Adrenal gland (tissue), 5 donors: ENCODE results near the gene NAP1L4.

Experiments
- POLR2A ChIP-seq, 2 donors: fragments of 450-650 bp; IDR thresholded peaks; one replicate each; pipeline ENCODE4 v1.6.1; 2017; ENCODE audit warnings: antibody characterized with exemption in 2 of 2, mild to moderate bottlenecking in 2 of 2, moderate library complexity in 1 of 2
- TF ChIP-seq, protein P1 (sequence below), 6 experiments: fragments of 450-650 bp in 4 of 6; fragments of 200-600 bp in 2 of 6; sonication (generic) in 1 of 6; IDR thresholded peaks; 1 replicate in 5 of 6; 2 replicates in 1 of 6; pipeline versions ENCODE4 v1.5.1 to v1.8.0; 2016 to 2021; ENCODE audit warnings: antibody characterized with exemption in 6 of 6, mild to moderate bottlenecking in 2 of 6, moderate library complexity in 1 of 6
- donor health status: DM: no; HTN: no; CAD: no.

- no peak for TF ChIP-seq POLR2A (IDR thresholded peaks at IDR 0.05)
- TF ChIP-seq, protein P1, sequence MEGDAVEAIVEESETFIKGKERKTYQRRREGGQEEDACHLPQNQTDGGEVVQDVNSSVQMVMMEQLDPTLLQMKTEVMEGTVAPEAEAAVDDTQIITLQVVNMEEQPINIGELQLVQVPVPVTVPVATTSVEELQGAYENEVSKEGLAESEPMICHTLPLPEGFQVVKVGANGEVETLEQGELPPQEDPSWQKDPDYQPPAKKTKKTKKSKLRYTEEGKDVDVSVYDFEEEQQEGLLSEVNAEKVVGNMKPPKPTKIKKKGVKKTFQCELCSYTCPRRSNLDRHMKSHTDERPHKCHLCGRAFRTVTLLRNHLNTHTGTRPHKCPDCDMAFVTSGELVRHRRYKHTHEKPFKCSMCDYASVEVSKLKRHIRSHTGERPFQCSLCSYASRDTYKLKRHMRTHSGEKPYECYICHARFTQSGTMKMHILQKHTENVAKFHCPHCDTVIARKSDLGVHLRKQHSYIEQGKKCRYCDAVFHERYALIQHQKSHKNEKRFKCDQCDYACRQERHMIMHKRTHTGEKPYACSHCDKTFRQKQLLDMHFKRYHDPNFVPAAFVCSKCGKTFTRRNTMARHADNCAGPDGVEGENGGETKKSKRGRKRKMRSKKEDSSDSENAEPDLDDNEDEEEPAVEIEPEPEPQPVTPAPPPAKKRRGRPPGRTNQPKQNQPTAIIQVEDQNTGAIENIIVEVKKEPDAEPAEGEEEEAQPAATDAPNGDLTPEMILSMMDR (IDR thresholded peaks at IDR 0.05), result no peak
Measured at GRCh38 chr11:3000032-3000961, 8.2 kb upstream of the NAP1L4 start.
